GM12874 (cell line): ENCODE results near the gene SUSD1.

Source experiments
- CTCF ChIP-seq: IDR thresholded peaks from 2 replicates; pipeline ENCODE4 v1.5.1; 2011; ENCODE audit warnings: low read depth, mild to moderate bottlenecking, control low read depth, low read length, moderate library complexity; ENCODE audit not compliant: insufficient read depth

Gene SUSD1

GRCh38 chr9:112078432-112078831, 96.7 kb downstream of the SUSD1 start:
- no peak for TF ChIP-seq CTCF

GRCh38 chr9:112076814-112077213, 98.3 kb downstream of the SUSD1 start:
- TF ChIP-seq CTCF, result no peak

GRCh38 chr9:112075009-112075378, 100.1 kb downstream of the SUSD1 start:
- TF ChIP-seq CTCF, result no peak

GRCh38 chr9:112074250-112075008, 100.7 kb downstream of the SUSD1 start:
- TF ChIP-seq CTCF, result peak; percentile 85

GRCh38 chr9:112072721-112073638, 102.1 kb downstream of the SUSD1 start:
- no peak for TF ChIP-seq CTCF

GRCh38 chr9:112069318-112070169, 105.6 kb downstream of the SUSD1 start:
- TF ChIP-seq CTCF, result no peak
